Astrocyte (in vitro differentiated cells and primary cell): ENCODE data around the gene RTTN.

Experiments used
- EZH2 ChIP-seq: IDR thresholded peaks from 2 replicates; pipeline ENCODE4 v1.6.1; 2012; ENCODE audit warnings: mild to moderate bottlenecking, low read length, inconsistent platforms; ENCODE audit not compliant: insufficient read depth
- TF ChIP-seq, protein P1 (sequence below): IDR thresholded peaks from 2 replicates; pipeline ENCODE4 v1.5.1; 2011; ENCODE audit warnings: low read depth, mild to moderate bottlenecking, inconsistent platforms, low read length, moderate library complexity; ENCODE audit not compliant: insufficient read depth

DNA sequence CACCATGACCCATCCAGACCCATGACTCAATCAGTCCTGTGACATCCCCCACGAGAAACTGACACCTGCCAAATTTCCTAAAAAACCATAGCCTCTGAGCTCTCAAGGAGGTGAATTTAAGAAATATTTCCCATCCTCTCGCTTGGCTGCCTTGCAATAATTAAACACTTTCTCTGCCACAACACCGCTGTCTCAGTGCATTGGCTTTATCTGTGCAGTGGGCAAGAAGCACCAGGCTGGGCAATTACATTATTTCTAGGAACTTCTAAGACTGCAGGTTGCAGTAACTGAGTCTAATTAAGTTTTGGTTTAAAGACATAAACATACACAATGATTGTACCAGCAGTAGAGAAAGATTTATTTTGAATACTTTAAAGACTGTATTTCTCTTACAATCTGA, 22.0 kb upstream of the RTTN start:
- TF ChIP-seq, protein P1, sequence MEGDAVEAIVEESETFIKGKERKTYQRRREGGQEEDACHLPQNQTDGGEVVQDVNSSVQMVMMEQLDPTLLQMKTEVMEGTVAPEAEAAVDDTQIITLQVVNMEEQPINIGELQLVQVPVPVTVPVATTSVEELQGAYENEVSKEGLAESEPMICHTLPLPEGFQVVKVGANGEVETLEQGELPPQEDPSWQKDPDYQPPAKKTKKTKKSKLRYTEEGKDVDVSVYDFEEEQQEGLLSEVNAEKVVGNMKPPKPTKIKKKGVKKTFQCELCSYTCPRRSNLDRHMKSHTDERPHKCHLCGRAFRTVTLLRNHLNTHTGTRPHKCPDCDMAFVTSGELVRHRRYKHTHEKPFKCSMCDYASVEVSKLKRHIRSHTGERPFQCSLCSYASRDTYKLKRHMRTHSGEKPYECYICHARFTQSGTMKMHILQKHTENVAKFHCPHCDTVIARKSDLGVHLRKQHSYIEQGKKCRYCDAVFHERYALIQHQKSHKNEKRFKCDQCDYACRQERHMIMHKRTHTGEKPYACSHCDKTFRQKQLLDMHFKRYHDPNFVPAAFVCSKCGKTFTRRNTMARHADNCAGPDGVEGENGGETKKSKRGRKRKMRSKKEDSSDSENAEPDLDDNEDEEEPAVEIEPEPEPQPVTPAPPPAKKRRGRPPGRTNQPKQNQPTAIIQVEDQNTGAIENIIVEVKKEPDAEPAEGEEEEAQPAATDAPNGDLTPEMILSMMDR, result no peak
- TF ChIP-seq EZH2, result no peak
